K562 (cell line): ENCODE measurements around the gene RMC1. TPM values are rescaled to one million over a fixed set of nuclear protein-coding genes. Genes with fewer than 3 reads are reported as not detected.

Experiments
- ADNP ChIP-seq: fragments of 200-800 bp; sonication (Bioruptor generic); IDR thresholded peaks from 2 replicates; pipeline ENCODE4 v1.6.1; 2016; ENCODE audit warnings: missing genetic modification characterization, missing compliant biosample characterization
- ATF4 ChIP-seq: fragments of 450-650 bp; formaldehyde crosslinking; IDR thresholded peaks from 2 replicates; pipeline ENCODE4 v1.4.0; 2022; ENCODE audit warnings: mild to moderate bottlenecking, moderate library complexity
- CBX2 ChIP-seq: fragments of 200-600 bp; sonication (generic); IDR thresholded peaks from one replicate; pipeline ENCODE4 v1.6.1; 2012; ENCODE audit warnings: mild to moderate bottlenecking, low read length, inconsistent platforms; ENCODE audit not compliant: insufficient read depth, poor library complexity, severe bottlenecking
- ETV1 ChIP-seq: fragments of 450-650 bp; conservative IDR thresholded peaks from 2 replicates; pipeline ENCODE4 v1.6.1; 2016; ENCODE audit warnings: missing genetic modification characterization, control low read depth, low read depth, missing compliant biosample characterization
- ETV5 ChIP-seq: sonication (generic); formaldehyde crosslinking; IDR thresholded peaks from 2 replicates; pipeline ENCODE4 v1.4.0; 2020; ENCODE audit warnings: low read depth, mild to moderate bottlenecking, missing genetic modification reagents
- FOSL1 ChIP-seq: fragments of 200-800 bp; sonication (Bioruptor generic); conservative IDR thresholded peaks from 2 replicates; pipeline ENCODE4 v1.6.1; 2016; ENCODE audit warnings: missing genetic modification characterization, missing compliant biosample characterization
- FOXA3 ChIP-seq, 2 experiments: fragments of 450-650 bp in 1 of 2; sonication (generic) in 1 of 2; formaldehyde crosslinking; IDR thresholded peaks in 1 of 2; conservative IDR thresholded peaks in 1 of 2; 2 replicates each; pipeline versions ENCODE4 v1.4.0 to v1.8.0; 2020 to 2022; ENCODE audit warnings: mild to moderate bottlenecking in 2 of 2, missing genetic modification reagents in 1 of 2
- MLLT1 ChIP-seq, 2 experiments: fragments of 450-650 bp; IDR thresholded peaks; 2 replicates each; pipeline ENCODE4 v1.6.1; 2016
- MYNN ChIP-seq, 2 experiments: sonication (generic); formaldehyde crosslinking in 1 of 2; IDR thresholded peaks; 2 replicates each; pipeline versions ENCODE4 v1.5.0 to v1.6.1; 2016 to 2020; ENCODE audit warnings: antibody characterized with exemption in 1 of 2, missing genetic modification reagents in 1 of 2
- NCOA1 ChIP-seq: fragments of 450-650 bp; IDR thresholded peaks from 2 replicates; pipeline ENCODE4 v1.6.1; 2016; ENCODE audit warnings: low read depth
- POLR2AphosphoS2 ChIP-seq: IDR thresholded peaks from 2 replicates; pipeline ENCODE4 v1.6.1; 2012; ENCODE audit warnings: low read length, improper control_type of control experiment
- PREB ChIP-seq: sonication (generic); formaldehyde crosslinking; IDR thresholded peaks from 2 replicates; pipeline ENCODE4 v1.8.1; 2023; ENCODE audit warnings: mild to moderate bottlenecking, missing genetic modification reagents
- SMARCA5 ChIP-seq: fragments of 450-650 bp; IDR thresholded peaks from 2 replicates; pipeline ENCODE4 v1.6.1; 2016
- TAL1 ChIP-seq: fragments of 450-650 bp; IDR thresholded peaks from 2 replicates; pipeline ENCODE4 v1.6.1; 2016; ENCODE audit warnings: mild to moderate bottlenecking
- TARDBP ChIP-seq: fragments of 450-650 bp; IDR thresholded peaks from 2 replicates; pipeline ENCODE4 v1.6.1; 2016
- ZBTB49 ChIP-seq: sonication (generic); formaldehyde crosslinking; IDR thresholded peaks from 2 replicates; pipeline ENCODE4 v1.8.0; 2022; ENCODE audit warnings: missing genetic modification reagents, mild to moderate bottlenecking, borderline replicate concordance
- ZKSCAN1 ChIP-seq: fragments of 150-350 bp; IDR thresholded peaks from 2 replicates; pipeline ENCODE4 v1.6.1; 2016; ENCODE audit warnings: low read depth, low read length
- ZNF121 ChIP-seq: sonication (generic); formaldehyde crosslinking; conservative IDR thresholded peaks from 2 replicates; pipeline ENCODE4 v1.8.0; 2022; ENCODE audit warnings: missing genetic modification reagents
- polyA plus RNA-seq, 8 experiments: library from polyadenylated mRNA; depleted of rRNA in 4 of 8; stranded (reverse) in 5 of 8; unstranded in 3 of 8; fragments of >200 nt; fragmentation: Nextera tagmentation in 2 of 8; fragmentation: Illumina TruSeq in 1 of 8; extraction: Ambion mirVana in 2 of 8; extraction: Trizol in 1 of 8; gene quantifications; 2 replicates each; pipeline versions ENCODE4 v1.2.1 to v1.2.3, GENCODE V29; 2011 to 2014; ENCODE audit warnings: inconsistent platforms in 1 of 8, missing spikeins in 1 of 8
- total RNA-seq, 7 experiments: library from RNA; depleted of rRNA in 6 of 7; stranded (reverse); fragments of >200 nt in 6 of 7; fragmentation: Illumina TruSeq in 2 of 7; extraction: Trizol in 2 of 7; gene quantifications; 2 replicates each; pipeline versions ENCODE4 v1.2.1 to v1.2.3, GENCODE V29; 2011 to 2021; ENCODE audit warnings: low replicate concordance in 1 of 7

RMC1 gene
- total and polyA plus RNA-seq, 9 of the 15 experiments (the other 6 are each of a cell fraction or from before 2014, with no cell fraction given), result 7.5 to 42.4 (median 35.5) TPM

GRCh38 chr18:23540867-23541266, 37.6 kb downstream of the RMC1 start (continued):
- TF ChIP-seq MLLT1 (IDR thresholded peaks at IDR 0.05) (peak in 1 of 2 experiments; percentile 97; a peak in 2 of 4 replicates), POLR2AphosphoS2 (no peak), ATF4 (no peak; the same call in 1 of the 2 replicates), TAL1 (peak; percentile 72), NCOA1 (no peak; the same call in 1 of the 2 replicates), SMARCA5 (no peak), ZBTB49 (CRISPR knock-in tag) (no peak), MYNN (IDR thresholded peaks at IDR 0.05) (no peak), MYNN (CRISPR knock-in tag; IDR thresholded peaks at IDR 0.05) (no peak), FOSL1 (tag) (peak; percentile 70), ADNP (tag) (peak; percentile 41; the same call in 1 of the 2 replicates), FOXA3 (CRISPR knock-in tag; conservative IDR thresholded peaks at IDR 0.05 in 1 of 2, IDR thresholded peaks at IDR 0.05 in 1 of 2) (no peak), ETV5 (no peak), TARDBP (no peak), PREB (no peak), ZNF121 (no peak), CBX2 (no peak), ETV1 (tag) (peak; percentile 61; the same call in 1 of the 2 replicates), ZKSCAN1 (no peak)
